ENCODE measurements around the gene HIP1. TPM values are rescaled to one million over a fixed set of nuclear protein-coding genes. Genes with fewer than 3 reads are reported as not detected.

HIP1 gene
- total RNA-seq, 1 donor from 2014 or later = 17.7 TPM

GRCh38 chr7:75630549-75630948 lies 108.2 kb downstream of the HIP1 start:
- Histone ChIP-seq H3K9me3 (peaks cover 5% of the 10 kb centered on the region), H3K4me1 (no peaks in the 10 kb centered on the region), H3K27ac (no peak overlapping the region), H3K27me3 (no peaks in the 10 kb centered on the region), H3K36me3 (no peaks in the 10 kb centered on the region), H3K4me3 (no peak overlapping the region)
- intact Hi-C loops (cut with DNase I) = no loop called here
- TF ChIP-seq POLR2A (IDR thresholded peaks at IDR 0.05) (no peak), CTCF (IDR thresholded peaks at IDR 0.05) (no peak), POLR2AphosphoS5 (IDR thresholded peaks at IDR 0.05; ENCODE audit: insufficient read depth in 1 of 2, low read depth in 1 of 2) (no peak)
- no peak for DNase-seq (ENCODE audit: extremely low spot score in 2 of 2)

- intact Hi-C loops (cut with DNase I) = no loop called here
- TF ChIP-seq POLR2AphosphoS5 (IDR thresholded peaks at IDR 0.05; ENCODE audit: insufficient read depth in 1 of 2, low read depth in 1 of 2) (no peak), CTCF (IDR thresholded peaks at IDR 0.05) (no peak), POLR2A (IDR thresholded peaks at IDR 0.05) (no peak)
- DNase-seq (ENCODE audit: extremely low spot score in 2 of 2) = no peak
- Histone ChIP-seq H3K4me3 (no peak overlapping the region), H3K27me3 (no peaks in the 10 kb centered on the region), H3K36me3 (no peaks in the 10 kb centered on the region), H3K4me1 (no peaks in the 10 kb centered on the region), H3K9me3 (peaks cover 5% of the 10 kb centered on the region), H3K27ac (no peak overlapping the region)
Observed at GRCh38 chr7:75629044-75629443, 109.7 kb downstream of the HIP1 start.

GRCh38 chr7:75628055-75628454 lies 110.7 kb downstream of the HIP1 start:
- DNase-seq (ENCODE audit: extremely low spot score in 2 of 2) = no peak
- no peaks in the 10 kb centered on the region for H3K27me3 ChIP-seq
- H3K27ac ChIP-seq = no peak overlapping the region
- no peak overlapping the region for H3K4me3 ChIP-seq
- no peak for TF ChIP-seq POLR2AphosphoS5 (IDR thresholded peaks at IDR 0.05; ENCODE audit: insufficient read depth in 1 of 2, low read depth in 1 of 2)
- no peak for TF ChIP-seq POLR2A (IDR thresholded peaks at IDR 0.05)
- TF ChIP-seq CTCF (IDR thresholded peaks at IDR 0.05) = no peak
- intact Hi-C loops (cut with DNase I) = no loop called here
- no peaks in the 10 kb centered on the region for H3K36me3 ChIP-seq
- H3K9me3 ChIP-seq = peaks cover 5% of the 10 kb centered on the region
- no peaks in the 10 kb centered on the region for H3K4me1 ChIP-seq

GRCh38 chr7:75626954-75627353 lies 111.8 kb downstream of the HIP1 start:
- Histone ChIP-seq H3K4me1 (no peaks in the 10 kb centered on the region), H3K27me3 (no peaks in the 10 kb centered on the region), H3K36me3 (no peaks in the 10 kb centered on the region), H3K4me3 (no peak overlapping the region), H3K9me3 (peaks cover 5% of the 10 kb centered on the region), H3K27ac (no peak overlapping the region)
- intact Hi-C loops (cut with DNase I) = no loop called here
- TF ChIP-seq POLR2AphosphoS5 (IDR thresholded peaks at IDR 0.05; ENCODE audit: insufficient read depth in 1 of 2, low read depth in 1 of 2) (no peak), CTCF (IDR thresholded peaks at IDR 0.05) (no peak), POLR2A (IDR thresholded peaks at IDR 0.05) (no peak)
- no peak for DNase-seq (ENCODE audit: extremely low spot score in 2 of 2)

- H3K4me3 ChIP-seq = no peak overlapping the region
- DNase-seq (ENCODE audit: extremely low spot score in 2 of 2) = no peak
- no peaks in the 10 kb centered on the region for H3K27me3 ChIP-seq
- no peak overlapping the region for H3K27ac ChIP-seq
- intact Hi-C loops (cut with DNase I) = no loop called here
- no peaks in the 10 kb centered on the region for H3K4me1 ChIP-seq
- TF ChIP-seq CTCF (IDR thresholded peaks at IDR 0.05) (no peak), POLR2A (IDR thresholded peaks at IDR 0.05) (no peak), POLR2AphosphoS5 (IDR thresholded peaks at IDR 0.05; ENCODE audit: insufficient read depth in 1 of 2, low read depth in 1 of 2) (no peak)
- H3K9me3 ChIP-seq = peaks cover 5% of the 10 kb centered on the region
- H3K36me3 ChIP-seq = no peaks in the 10 kb centered on the region
Observed at GRCh38 chr7:75625868-75626267, 112.9 kb downstream of the HIP1 start.
